Spleen (tissue), 7 donors: Measurements from ENCODE around the gene CIT.

Source experiments
- CTCF ChIP-seq, 11 experiments: fragments of 200-600 bp in 7 of 11; fragments of 450-650 bp in 4 of 11; sonication (generic) in 4 of 11; IDR thresholded peaks in 8 of 11; conservative IDR thresholded peaks in 3 of 11; 1 replicate in 7 of 11; 2 replicates in 4 of 11; pipeline versions ENCODE4 v1.4.0 to v1.8.0; 2016 to 2021; ENCODE audit warnings: antibody characterized with exemption in 11 of 11, inconsistent platforms in 4 of 11, mild to moderate bottlenecking in 1 of 11
- POLR2AphosphoS5 ChIP-seq, 3 donors: sonication (generic); formaldehyde crosslinking; IDR thresholded peaks; one replicate each; pipeline ENCODE4 v1.5.1; 2017; ENCODE audit warnings: antibody characterized with exemption in 3 of 3
- donor health status: DM: no; HTN: no; CAD: no; lungs with moderate emphysema.
- donor health status: DM: no; HTN: no; CAD: no.
- donor health status: DM: no; HTN: no; CAD: no.

- TF ChIP-seq CTCF (IDR thresholded peaks at IDR 0.05 in 8 of 11, conservative IDR thresholded peaks at IDR 0.05 in 3 of 11), result no peak
- no peak for TF ChIP-seq POLR2AphosphoS5 (IDR thresholded peaks at IDR 0.05)
Observed at GRCh38 chr12:119668324-119668841, 208.7 kb downstream of the CIT start.
